ENCODE data around the gene DEFB132. TPM values are rescaled to one million over a fixed set of nuclear protein-coding genes. Genes with fewer than 3 reads are reported as not detected.

Gene DEFB132
- total and polyA plus RNA-seq, 2 of the 8 experiments (the other 6 are each of a cell fraction or from before 2014, with no cell fraction given) = not detected

DNA sequence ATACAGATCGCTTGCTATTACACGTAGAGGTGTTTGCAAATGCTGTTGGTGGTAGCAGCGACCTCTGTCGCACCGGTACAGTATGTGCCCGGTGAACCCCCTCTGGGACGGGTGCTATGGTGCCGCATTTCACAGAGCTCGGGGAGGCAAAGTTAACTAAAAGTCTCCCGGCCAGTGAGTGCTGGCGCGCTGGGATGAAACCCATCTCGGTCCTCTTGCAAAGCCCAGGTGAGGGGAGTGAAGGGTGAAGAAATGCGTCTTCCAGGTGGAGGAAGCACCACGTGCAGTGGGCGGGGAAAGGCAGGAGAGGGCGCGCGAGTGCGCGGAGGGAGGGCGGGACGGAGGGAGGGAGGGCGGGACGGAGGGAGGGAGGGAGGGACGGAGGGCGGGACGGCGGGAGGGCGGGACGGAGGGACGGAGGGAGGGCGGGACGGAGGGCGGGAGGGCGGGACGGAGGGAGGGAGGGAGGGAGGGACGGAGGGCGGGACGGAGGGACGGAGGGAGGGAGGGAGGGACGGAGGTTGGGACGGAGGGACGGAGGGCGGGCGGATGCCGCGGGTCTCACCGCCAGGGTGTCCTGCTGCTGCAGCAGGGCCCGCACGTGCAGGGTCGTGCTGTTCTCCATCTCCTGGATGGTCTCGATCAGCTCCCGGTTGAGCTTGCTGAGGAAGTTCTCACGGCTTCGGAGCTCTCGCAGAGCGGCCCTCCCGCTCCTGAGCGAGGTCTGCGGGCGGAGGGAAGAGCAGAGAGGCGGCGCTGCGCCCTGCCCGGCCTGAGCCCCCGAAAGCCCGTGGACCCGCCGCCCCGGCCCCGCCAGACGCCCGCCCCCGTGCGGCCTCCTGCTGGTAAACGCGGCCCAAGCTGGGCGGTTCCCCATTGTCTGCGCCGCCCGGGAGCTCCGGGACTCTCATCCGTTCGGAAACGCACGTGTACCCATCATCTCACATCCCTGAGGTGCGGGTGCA lies 21.4 kb downstream of the DEFB132 start (continued):
- TF ChIP-seq, protein P1, sequence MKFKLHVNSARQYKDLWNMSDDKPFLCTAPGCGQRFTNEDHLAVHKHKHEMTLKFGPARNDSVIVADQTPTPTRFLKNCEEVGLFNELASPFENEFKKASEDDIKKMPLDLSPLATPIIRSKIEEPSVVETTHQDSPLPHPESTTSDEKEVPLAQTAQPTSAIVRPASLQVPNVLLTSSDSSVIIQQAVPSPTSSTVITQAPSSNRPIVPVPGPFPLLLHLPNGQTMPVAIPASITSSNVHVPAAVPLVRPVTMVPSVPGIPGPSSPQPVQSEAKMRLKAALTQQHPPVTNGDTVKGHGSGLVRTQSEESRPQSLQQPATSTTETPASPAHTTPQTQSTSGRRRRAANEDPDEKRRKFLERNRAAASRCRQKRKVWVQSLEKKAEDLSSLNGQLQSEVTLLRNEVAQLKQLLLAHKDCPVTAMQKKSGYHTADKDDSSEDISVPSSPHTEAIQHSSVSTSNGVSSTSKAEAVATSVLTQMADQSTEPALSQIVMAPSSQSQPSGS (IDR thresholded peaks at IDR 0.05; ENCODE audit: low read length) = no peak
- TF ChIP-seq SIRT6 (IDR thresholded peaks at IDR 0.05; ENCODE audit: low read length) (no peak), CHD1 (IDR thresholded peaks at IDR 0.05; ENCODE audit: low read depth, low read length) (no peak), SP4 (IDR thresholded peaks at IDR 0.05; ENCODE audit: low read length) (no peak), TAF1 (IDR thresholded peaks at IDR 0.05; ENCODE audit: low read depth, low read length) (0 out of 2 replicates have a peak, but pooled peaks have one; percentile 11), NANOG (IDR thresholded peaks at IDR 0.05; ENCODE audit: insufficient read depth, low read depth, low read length, poor library complexity, severe bottlenecking) (no peak), TCF12 (IDR thresholded peaks at IDR 0.05; ENCODE audit: low read depth, low read length) (no peak), FOSL1 (IDR thresholded peaks at IDR 0.05; ENCODE audit: insufficient read depth, low read depth, low read length) (no peak), EP300 (IDR thresholded peaks at IDR 0.05; ENCODE audit: borderline replicate concordance in 1 of 2, low read depth in 2 of 2, low read length in 2 of 2) (no peak)
- TF ChIP-seq, protein P2, sequence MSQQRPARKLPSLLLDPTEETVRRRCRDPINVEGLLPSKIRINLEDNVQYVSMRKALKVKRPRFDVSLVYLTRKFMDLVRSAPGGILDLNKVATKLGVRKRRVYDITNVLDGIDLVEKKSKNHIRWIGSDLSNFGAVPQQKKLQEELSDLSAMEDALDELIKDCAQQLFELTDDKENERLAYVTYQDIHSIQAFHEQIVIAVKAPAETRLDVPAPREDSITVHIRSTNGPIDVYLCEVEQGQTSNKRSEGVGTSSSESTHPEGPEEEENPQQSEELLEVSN (IDR thresholded peaks at IDR 0.05) = peak; percentile 72
